ENCODE measurements around the gene TANC1.

Gene TANC1

DNA sequence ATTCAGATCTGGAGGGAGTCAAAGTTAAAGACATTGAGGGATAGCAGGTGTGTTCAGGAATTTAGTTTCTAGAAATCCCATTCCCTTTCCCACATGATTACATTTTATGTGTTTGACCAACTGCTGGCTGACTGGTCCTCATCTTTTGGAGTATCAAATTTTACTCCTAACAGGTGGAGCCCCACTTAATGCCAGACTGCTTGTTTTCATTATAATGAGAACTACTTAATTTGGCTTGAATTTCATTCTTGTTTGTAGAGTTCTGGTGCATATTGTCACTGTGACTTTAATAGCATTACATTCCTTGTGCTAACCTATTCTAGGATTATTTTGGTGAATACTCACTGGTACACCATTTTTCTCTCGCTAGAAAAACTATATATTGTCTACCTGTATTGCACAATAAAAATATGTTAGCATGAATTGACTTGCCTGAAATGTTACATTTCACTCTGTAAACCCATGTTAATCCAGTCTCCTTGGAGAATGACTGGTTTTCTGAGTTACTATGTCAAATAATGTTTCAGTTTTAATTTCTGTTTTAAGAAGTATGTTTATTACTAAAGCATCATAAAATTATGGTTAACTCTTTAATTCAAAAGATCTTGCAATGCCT, 98.2 kb downstream of the TANC1 start:
- peak; percentile 86 for DNase-seq

DNA sequence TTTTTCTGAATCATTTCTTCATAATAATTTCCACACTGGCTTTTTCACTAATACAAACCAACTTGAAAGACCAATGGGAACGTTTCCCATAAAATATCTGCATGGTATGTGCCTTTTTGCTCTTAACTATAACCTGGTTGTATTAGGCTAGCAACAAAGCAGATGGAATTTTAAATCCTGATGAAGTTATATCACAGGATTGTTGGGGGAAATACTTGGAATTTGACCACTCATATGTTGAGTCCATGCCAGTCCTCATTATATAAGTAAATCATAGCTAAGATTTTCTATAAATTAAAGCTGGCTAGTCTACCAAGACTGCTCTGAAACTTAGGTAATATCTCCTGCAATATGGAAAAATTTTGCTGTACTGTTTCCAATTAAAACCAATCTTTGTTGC, 99.5 kb downstream of the TANC1 start:
- DNase-seq: no peak

DNA sequence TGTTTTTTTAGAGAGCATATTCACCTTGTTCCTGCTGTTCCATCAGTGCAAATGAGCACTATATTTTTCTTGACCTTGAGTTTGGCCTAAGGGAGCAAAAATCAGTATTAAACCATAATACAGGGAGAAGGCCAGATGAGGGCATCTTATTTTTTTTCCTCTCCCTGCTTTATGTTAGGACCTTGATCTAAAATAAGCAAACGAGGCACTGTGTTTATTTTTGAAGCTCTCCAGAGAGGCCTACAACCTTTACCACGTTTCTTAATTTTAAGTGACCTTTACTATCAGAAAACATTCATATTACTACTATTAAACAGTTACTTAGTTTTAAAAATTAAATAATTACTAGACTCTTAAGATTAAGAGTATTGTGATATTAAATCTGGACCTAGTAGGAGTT, 100.8 kb downstream of the TANC1 start:
- DNase-seq: no peak

DNA sequence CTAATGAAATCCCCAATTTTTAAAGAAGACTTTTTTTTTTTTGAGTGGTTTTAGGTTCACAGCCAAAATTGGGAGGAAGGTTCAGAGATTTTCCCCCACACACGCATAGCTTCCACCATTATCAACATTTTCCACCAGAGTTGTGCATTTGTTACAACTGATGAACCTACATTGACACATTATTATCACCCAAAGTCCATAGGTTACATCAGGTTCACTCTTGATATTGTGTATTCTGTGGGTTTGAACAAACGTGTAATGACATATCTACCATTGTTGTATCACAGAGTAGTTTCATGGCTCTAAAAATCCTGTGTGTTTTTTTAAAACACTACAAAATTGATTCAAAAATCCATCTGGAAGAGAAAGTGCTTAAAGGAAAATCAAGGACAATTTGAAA, 101.8 kb downstream of the TANC1 start:
- no peak for DNase-seq

DNA sequence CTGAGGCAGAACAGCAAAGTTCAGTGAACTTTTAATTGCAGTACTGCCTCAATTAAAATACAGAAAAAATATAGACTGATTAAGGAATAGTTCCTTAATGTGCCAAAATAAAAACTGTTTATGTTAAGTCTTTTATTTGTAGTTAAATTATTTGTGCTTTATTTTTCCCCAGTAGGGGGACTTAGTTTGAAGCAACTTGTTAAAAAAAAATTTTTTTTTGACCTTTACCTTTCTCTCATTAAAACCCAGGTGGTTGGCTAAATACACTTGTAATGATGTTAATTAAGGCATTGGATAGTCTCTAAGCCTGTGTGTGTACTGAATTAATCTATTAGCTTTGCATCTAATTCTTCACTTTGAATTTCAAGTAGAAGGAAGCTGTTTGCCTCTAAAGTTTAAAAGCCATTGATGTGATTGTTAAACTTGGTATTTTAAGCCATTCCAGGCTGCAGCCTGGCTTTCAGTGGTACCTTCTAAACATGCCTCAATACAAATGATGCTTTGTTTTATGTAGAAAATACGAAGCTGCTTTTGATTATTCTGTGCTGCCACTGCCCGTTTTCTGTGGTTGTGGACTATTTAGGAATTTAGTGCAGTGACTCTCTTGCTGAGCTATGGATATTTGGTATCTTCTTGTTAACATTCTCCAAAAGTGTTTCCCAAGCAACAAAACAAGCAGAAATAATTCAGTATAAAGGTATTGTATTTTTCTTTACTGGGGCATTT, 102.9 kb downstream of the TANC1 start:
- DNase-seq: no peak

DNA sequence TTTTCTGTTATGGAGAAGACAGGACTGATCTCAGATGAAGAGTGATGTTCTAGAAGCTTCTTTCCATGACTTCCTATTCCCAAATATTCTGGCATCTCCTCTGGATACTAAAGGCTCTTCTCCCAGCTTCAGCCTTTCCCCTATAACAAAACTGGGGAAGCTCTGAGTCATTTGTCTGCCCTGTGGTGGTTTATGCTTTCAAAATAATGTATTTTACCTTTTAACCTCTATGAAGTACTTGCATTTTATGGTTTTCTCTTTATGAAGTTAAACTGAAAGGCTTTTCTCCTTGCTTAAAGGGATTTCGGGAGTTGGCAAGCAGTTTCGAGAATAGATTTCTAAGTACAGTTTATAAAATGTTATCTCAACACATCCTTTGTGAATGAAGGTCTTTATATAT, 104.4 kb downstream of the TANC1 start:
- DNase-seq: no peak

DNA sequence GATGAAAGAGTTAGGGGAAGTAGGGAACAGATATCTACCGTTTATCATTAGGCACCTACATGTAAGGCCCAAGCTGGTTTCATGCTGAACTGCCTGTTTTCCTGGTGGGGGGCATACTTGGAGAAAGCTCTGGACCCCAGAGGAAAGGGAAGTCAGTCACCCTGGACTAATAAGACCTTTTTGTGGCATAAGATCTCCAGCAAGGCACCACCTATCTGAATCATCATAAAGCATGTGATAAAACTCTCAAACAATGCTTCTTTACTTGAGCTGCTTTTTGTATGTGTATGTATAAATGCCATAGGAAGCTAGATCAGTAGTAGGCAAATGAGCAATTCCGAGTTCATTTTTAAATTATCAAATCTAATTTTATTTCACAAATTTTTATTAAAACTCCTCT, 104.8 kb downstream of the TANC1 start:
- DNase-seq: no peak

DNA sequence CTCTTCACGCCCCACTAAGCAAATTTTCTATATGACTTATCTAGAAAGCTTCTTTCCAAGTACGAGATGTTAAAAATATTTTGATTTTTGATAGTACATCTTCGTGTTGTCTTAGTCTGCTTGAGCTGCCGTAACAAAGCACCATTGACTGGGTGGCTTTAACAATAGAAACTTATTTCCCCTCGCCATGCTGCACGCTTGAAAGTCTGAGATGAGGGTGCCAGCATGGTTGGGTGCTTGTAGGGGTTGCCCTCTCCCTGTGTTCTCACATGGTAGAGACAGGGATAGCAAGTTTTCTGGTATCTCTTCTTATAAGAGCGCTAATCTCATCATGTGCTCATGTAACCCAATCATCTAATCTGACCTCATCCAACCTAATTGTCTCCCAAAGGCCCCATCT, 106.2 kb downstream of the TANC1 start:
- DNase-seq: no peak

DNA sequence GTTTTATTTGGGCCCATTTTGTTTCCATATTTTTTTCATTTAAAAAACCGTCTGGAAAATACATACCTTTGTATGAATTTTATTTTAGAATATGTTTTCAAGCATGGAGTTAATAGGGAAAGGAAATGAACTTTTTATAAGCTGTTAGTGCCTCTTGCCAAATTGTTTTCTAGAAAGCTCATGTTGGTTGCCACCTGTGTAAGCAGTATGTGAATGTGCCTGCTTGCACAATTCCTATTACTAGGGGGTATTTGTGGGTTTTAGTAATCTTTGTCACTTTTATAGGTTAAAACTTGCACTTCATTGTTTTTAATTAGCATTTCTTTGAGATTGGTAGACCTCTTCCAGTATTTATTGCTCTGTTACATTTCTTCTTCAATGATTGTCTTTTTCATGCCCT, 107.3 kb downstream of the TANC1 start:
- DNase-seq: no peak

DNA sequence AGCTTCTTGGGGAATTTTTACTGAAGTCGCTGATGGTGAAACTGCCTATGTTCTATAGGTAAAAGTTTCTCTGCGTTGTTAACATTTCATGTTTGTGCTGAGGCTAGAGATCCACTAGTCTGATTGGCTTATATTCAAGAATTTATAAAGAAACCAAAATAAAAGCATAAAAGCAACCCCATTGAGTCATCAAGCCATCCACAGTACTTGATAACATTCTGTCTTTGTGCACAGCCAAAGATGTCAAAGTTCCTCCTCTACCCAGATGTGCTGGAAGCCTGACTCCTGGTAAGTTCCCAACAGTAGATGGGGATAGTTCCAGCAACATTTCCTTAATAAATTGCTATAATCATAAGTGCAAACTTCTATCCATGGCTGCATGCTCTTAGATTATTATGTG, 107.8 kb downstream of the TANC1 start:
- DNase-seq: no peak

DNA sequence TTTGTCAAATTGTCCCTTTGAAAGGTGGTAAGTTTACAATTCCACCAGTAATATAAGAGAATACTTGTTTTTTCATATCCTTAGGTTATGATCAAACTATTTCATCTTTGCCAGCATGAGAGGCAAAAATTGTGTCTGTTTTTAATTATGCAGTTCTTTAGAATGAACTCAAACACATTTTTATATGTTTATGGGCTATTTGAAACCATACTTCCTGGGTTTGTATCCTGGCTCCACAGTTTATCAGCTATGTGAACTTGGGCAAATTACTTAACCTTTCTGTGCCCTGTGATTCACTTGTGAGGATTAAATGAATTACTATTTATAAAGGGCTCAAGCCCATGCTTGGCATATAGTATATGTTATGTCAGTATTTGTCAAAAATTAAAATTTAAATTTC, 109.4 kb downstream of the TANC1 start:
- DNase-seq: no peak

DNA sequence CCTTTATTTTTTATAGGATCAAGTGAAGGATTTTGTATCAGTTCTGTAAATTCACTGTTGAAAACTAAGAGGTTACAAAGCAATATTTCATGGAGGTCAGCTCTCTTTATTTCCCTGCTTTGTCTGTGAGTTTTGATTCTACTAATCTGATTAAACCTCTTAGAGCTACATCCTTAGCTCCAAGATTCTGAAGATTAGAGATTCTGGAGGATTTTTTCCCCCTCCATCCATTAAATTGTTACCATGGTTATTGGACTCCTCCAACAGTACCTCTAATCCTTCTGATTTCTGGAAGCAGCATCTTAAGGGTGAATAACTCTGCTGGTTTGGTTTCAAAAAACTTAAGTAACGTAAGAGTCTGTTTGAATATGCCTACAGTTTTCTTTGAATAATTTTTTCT, 110.0 kb downstream of the TANC1 start:
- no peak for DNase-seq

DNA sequence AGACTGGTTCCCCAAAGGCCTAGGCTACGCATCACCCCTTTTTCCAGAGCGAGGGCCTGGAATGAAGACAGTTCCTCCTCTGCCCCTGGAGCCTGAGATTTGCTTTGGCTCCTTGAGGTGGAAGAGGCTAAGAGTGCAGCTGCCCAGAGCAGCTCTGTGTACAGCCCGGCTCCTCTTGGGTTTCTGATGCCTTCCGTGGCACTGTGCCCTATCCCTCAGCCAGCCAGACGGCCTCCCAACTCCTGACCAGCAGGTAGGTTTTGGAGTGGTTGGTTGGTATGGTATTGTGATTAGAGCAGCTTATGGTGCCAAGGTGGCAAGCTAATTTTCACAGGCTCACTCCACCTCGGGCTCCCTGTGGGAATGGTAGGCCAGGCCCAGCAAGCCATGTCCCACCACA, 112.2 kb downstream of the TANC1 start:
- DNase-seq: no peak

DNA sequence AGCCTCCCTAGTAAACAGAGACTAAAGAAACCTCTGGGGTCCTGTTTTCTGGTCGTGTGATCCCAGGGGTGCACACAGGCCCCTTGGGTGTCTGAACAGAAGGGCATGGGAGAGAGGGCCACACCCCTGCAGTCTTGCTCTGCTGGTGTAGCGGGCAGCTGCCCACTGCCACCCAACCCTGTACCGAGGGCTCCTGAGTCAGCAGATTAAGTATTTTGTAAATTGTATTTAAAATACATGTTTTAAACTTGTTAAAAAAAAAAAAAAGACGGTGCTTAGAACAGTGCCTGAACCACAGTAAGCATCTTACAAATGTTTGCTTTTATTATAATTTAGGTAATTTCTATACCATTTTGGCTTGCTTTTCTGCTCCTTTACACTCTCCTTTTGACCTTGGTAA, 113.7 kb downstream of the TANC1 start:
- no peak for DNase-seq

DNA sequence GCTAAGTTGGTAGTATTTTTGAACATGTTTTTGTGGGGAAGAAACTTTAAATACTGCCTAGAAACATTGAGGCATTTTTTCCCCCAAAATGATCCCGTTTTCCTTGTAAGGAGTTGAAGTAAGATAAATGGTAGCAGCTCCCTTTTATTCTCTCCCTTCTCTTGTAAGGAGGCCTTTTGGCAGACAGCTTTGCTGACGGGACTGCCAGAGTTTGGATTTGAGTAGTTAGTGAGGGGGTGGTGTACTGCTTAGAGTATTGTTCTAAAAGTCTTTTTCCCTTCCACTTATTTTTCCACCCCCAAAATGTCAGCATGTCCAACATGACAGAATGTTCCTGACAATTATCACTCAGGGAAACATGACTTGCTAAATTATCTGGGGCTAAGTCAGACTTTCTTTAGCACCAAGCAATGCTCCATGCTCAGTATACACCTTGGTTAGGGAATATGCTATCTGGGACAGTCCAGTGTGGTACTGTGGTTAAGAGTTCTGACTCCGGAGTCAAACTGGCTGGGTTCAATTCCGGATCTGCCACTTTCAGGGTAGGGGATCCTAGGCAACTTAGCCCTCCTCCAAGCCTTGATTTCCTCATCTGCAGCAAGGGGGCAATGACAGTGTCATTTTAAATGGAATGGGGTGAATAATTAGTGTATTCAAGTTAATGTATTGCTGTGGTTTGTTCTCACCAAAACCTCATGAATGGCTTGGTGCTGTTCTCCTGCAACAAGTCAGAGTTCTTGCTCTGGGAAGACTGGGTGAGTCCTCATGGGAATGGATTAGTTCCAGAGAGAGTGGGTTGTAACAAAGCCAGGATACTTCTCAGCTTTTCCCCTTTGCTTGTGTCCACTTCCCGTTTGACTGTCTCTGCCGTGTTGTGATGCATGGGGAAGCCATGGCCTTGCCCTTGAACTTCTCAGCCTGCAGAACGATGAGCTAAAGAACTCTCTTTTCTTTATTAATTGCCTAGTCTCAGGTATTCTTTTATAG, 116.2 kb downstream of the TANC1 start:
- DNase-seq: no peak

DNA sequence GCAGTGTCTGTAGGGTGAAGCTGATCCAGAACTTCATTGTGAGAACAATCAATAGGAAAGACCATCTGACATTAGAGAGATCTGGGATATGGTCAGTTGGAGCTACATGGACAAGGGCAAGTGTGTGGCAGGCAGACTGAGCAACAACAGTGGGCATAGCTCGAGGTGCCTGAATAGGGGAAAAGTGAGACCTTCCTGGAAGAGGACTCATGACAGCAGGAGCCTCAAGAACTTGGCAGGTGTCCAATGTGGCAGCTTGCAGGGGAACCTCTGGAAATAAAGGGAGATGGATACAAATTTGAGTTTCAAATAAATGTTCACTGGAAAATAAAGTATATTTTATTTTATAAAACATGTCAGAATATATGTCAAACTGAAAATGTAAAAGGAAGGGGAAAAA, 117.9 kb downstream of the TANC1 start:
- peak; percentile 90 for DNase-seq

DNA sequence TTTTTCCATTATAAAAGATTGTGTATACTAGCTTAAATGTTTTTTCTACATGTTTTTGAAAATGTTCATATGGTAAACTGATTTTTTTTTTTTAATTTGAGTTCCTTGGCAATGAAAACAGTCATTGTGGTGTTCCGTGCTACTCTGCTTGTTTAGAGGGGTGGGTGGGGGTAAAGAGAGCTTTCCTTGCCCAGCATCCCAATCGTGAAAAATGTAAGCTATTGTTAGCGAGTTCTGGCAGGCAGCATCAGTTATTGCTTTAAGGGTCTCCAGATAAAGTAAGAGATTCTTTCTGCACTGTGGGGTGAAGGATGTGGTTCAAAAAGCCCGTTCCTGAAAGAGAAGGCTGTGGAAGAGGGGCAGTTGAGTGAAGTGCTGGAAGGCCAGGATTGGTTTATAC, 118.4 kb downstream of the TANC1 start:
- DNase-seq: peak; percentile 59

DNA sequence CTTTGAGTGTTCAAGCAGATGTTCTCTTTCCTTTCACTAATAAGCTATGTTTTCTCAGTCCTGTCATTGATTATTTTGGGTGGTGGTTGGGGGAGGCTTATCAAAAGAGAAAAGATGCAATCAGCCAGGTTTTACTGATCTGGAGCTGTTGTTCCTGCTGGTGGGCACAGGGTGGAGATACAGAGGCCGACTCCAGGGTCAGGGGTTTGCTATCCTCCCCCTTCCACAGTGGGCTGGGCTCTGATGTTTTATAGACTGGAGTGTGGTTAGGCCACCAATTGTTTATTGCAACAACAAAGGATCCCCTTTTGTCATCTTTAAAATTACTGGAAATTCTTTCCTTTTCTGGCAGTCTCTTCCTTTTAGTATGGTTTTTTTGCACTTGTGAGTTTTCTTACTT, 120.5 kb downstream of the TANC1 start:
- DNase-seq: no peak

DNA sequence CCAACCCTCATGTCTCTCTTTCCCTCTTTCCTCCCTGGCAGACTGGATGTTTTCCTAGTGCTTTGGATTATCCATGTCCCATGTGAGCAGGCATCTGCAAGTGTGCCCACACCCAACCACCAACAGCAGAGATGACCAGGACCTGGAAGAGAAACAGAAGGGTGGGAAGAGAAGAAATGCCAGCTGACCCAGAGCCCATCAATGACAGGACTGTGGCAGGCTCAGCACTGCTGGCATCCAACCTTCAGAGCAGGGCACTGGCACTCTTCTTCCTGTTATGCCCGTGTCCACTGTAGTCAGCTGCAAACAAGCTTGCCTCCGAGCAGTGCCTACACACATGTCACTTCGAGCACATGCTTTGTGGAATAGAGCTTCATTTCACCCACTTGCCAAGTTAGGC, 121.1 kb downstream of the TANC1 start:
- no peak for DNase-seq

DNA sequence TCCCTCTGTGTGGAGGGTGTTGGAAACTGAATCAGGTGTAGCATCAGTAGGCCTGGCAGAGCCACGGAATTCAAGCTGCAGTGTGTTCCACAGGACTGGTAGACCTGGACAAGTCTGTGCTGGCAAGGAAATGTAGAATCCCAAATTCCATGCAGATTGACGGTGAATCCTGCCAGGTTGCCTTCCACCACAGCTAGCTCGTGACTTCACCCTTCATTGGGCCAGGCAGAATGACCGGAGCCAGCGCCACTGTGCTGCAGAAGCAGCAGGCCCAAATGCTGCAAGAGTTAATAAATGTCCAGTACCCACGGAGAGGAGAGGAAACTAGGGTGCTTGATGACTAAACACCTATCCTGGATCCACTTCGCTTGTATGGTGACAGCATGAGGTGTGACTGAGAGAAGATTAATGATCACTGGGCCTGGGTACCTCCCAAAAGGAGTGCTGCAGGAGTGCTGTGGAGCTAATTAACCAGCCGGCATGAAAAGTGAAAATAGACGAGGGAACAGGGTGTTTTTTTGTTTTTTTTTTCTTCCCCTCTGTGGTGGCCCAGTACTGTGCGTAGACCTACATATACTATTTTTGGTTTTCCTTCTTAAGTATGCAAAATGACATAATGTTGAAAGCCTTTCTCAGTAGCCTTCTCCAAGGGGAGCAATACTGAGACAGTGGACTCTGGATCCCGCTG, 122.2 kb downstream of the TANC1 start:
- peak; percentile 19 for DNase-seq

DNA sequence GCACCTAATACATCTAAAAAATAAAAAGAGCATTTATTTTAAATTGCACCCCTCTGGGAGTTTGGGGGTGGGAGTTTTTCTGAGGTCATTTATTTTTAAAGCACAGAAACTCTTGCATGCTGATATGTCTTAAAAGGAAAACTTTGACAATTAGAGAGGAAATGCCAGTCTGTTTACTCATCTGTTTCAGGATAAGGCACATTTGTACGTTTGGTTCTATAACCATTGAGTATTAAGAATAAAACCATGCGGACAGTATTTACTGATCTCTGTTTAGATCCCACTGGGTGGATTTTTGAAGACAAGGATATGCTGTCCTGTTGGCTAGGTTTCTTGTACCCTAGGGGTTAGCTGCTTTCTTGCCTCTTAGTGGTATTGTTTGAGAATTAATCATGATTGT, 122.9 kb downstream of the TANC1 start:
- no peak for DNase-seq

DNA sequence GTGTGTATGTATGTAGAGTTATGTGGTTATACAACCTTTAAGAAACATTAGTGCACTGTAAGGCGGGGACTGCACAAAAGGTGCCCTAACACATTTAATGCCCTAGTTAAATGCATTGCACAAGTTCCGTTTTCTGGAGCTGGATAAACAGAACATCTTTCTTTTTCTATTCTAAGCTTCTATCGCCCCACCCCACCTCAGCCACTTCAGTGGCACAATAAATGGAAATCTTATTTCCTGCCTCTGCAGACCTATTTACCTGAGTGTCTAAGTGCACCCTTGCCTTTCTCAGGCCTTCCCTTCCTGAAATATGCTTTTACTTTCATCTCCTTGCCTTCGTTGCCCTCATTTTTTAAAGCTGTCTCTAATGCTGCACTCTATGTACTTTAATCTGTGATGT, 123.5 kb downstream of the TANC1 start:
- no peak for DNase-seq

DNA sequence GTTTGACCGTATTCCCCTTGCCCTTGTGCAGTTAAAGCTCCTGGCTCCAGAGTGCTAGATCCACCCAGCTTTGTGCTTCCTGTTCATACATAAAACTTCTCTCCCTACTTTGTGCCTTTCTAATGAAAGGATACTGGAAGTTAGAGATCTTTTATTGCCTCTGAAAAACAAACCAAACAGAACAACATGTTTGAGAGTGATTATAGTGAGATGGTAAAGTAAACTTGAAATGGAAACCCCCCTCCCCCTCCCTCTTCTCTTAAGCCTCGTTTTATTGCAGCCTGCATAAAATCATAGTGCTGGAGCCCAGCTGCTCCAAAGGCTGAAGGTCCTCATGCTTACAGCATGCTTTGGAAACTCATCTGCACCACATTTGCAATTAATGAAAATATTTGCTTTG, 125.1 kb downstream of the TANC1 start:
- DNase-seq: peak; percentile 22

Data from NCI-H2171 treated with DMSO at 0.1 percent for 48 hours (cell line).